ENCODE data around the gene SHROOM3. TPM values are rescaled to one million over a fixed set of nuclear protein-coding genes. Genes with fewer than 3 reads are reported as not detected.
A peak's percentile ranks its signal among the peaks of the same experiment; 100 is the strongest.
"Not testable (repeated sequence)": the region's sequence is repeated elsewhere in the genome, so short reads cannot be mapped to it uniquely, and the experiment has no call there.

Gene SHROOM3
- total RNA-seq, 2 donors from 2014 or later = 142 to 160 TPM

DNA sequence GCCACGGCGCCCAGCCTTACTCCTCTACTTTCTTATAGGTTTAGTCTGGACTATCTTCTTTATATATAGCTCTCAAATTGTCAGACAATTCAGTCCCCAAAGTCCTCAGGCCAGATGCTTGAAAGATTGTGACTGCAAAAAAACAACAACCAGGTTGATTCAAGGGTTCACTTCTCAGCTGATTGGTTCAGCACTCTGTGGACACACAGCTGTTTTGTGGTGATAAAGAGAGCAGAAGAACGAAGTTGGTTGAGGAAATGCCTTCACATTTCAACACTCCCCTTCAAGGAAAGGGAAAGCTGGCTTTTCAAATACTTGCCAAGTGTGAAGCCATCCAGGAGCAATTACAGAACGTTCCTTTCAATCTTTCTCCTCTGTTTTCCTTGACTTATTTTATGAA is 166.8 kb downstream of the SHROOM3 start:
- Histone ChIP-seq H3K27me3 (no peaks in the 10 kb centered on the region), H3K4me1 (peaks cover 4% of the 10 kb centered on the region), H3K9me3 (no peaks in the 10 kb centered on the region), H3K9ac (ENCODE audit: low read depth in 2 of 2, low read length in 2 of 2) (peak overlapping the region in 1 of 2 donors; percentile 30), H3K27ac (peak overlapping the region; percentile 29), H3K36me3 (no peaks in the 10 kb centered on the region), H3K4me3 (no peak overlapping the region)
- intact Hi-C loops (cut with DNase I) = no loop called here
- TF ChIP-seq, protein P1, sequence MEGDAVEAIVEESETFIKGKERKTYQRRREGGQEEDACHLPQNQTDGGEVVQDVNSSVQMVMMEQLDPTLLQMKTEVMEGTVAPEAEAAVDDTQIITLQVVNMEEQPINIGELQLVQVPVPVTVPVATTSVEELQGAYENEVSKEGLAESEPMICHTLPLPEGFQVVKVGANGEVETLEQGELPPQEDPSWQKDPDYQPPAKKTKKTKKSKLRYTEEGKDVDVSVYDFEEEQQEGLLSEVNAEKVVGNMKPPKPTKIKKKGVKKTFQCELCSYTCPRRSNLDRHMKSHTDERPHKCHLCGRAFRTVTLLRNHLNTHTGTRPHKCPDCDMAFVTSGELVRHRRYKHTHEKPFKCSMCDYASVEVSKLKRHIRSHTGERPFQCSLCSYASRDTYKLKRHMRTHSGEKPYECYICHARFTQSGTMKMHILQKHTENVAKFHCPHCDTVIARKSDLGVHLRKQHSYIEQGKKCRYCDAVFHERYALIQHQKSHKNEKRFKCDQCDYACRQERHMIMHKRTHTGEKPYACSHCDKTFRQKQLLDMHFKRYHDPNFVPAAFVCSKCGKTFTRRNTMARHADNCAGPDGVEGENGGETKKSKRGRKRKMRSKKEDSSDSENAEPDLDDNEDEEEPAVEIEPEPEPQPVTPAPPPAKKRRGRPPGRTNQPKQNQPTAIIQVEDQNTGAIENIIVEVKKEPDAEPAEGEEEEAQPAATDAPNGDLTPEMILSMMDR (IDR thresholded peaks at IDR 0.05) = no peak
- no peak for DNase-seq

DNA sequence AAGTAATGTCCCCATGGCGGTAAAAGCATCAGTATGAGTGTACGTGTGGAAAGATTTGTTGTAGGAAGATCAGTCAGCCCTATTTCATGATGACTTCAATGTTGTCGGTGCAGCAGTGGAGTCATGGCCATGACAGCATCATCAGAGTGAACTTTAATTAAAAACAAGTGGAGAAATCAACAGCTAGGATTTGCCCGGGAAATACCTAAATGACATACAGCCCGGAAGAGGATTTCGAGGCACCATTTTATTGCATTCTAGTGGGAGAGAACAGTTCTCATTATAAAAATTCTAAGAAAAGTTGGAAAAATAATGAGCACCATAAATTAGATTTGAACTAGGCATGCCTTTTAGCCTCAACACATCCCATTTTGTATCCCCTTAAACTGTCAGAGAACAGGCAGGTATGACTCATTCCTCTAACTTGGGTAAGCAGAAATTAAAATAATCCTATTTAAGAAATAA is 170.1 kb downstream of the SHROOM3 start:
- DNase-seq = no peak
- H3K27ac ChIP-seq = no peak overlapping the region
- H3K4me1 ChIP-seq = peaks cover 4% of the 10 kb centered on the region
- intact Hi-C loops (cut with DNase I) = no loop called here
- H3K27me3 ChIP-seq = no peaks in the 10 kb centered on the region
- TF ChIP-seq, protein P1 (IDR thresholded peaks at IDR 0.05) = no peak
- H3K4me3 ChIP-seq = no peak overlapping the region
- H3K9ac ChIP-seq (ENCODE audit: low read depth in 2 of 2, low read length in 2 of 2) = no peak overlapping the region
- no peaks in the 10 kb centered on the region for H3K9me3 ChIP-seq
- no peaks in the 10 kb centered on the region for H3K36me3 ChIP-seq

DNA sequence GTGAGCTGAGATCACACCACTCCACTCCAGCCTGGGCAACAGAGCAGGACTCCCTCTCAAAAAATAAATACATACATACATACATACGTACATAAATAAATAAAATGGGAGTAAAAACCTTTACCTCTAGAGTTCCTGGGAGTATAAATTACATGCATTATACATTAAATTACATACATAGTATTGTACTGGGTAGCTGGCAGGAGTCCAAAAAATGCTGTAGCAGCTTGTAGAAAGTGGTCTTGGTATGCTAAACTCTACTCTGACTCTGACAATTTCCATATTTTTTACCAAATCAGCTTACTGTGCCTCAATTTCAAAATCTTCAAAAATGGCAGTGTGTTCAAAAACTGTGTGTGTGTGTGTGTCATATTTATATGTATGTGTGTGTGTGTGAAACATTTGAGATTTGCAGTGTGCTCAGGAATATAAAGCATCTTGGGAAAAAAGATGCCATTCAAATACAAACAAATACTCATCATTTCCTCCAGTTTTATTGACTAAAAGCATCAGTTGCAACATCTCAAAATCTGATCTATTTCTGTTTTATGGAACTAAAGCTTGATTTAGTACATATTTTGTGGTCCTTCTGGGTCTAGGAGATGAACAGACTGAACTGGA is 171.7 kb downstream of the SHROOM3 start:
- intact Hi-C loops (cut with DNase I) = no loop called here
- Histone ChIP-seq H3K36me3 (no peaks in the 10 kb centered on the region), H3K4me3 (no peak overlapping the region), H3K27ac (no peak overlapping the region), H3K27me3 (no peaks in the 10 kb centered on the region), H3K9me3 (no peaks in the 10 kb centered on the region), H3K9ac (ENCODE audit: low read depth in 2 of 2, low read length in 2 of 2) (no peak overlapping the region), H3K4me1 (peaks cover 4% of the 10 kb centered on the region)
- TF ChIP-seq, protein P1 (IDR thresholded peaks at IDR 0.05) = no peak
- no peak for DNase-seq

DNA sequence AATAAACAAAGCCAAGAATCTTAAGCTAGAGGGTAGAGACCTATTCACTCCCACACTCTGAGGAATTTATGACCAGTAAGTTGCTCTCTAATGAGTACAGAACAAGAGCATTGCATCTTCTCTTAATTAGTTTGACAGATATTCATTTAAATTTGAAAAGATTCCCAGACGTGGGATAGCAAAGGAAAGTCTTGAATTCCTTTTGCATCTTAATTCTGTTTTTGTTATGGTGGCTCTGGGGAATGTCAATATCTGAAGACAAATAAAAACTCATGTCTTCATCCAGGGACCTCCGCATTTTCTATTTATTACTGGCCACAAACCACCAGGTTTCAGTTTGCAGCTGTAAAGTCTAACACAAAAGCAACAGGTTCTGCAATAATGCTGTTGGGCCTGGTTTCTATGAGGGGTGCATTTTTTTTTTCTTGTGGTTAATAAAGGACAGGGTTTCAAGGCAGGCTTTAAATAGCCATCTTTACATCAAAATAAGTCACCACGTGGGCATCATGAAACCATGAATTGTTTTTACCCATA is 172.3 kb downstream of the SHROOM3 start:
- Histone ChIP-seq H3K9me3 (no peaks in the 10 kb centered on the region), H3K27me3 (no peaks in the 10 kb centered on the region), H3K9ac (ENCODE audit: low read depth in 2 of 2, low read length in 2 of 2) (no peak overlapping the region), H3K4me3 (no peak overlapping the region), H3K4me1 (peaks cover 4% of the 10 kb centered on the region), H3K36me3 (no peaks in the 10 kb centered on the region), H3K27ac (peak overlapping the region; percentile 15)
- DNase-seq = no peak
- intact Hi-C loops (cut with DNase I) = no loop called here
- TF ChIP-seq, protein P1 (IDR thresholded peaks at IDR 0.05) = no peak

DNA sequence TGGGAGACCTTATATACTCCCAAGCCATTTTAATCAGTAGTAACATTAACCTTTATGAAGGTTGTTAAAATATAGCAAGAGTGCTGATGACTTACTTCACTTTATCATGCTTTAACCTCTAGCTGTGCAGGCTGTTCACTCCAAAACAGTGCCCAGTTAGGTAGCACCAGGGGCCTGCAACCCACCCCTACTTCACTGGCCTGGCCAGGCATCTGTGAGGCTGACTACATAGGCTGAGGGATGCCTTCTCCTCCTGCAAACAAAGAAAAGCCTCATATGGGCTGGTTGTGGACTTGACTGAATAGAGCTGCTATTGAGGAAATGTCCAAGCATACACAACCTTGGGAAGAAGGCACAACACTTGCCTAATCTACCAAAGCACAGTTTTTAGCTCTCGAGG is 172.8 kb downstream of the SHROOM3 start:
- H3K4me3 ChIP-seq = no peak overlapping the region
- H3K27ac ChIP-seq = peak overlapping the region; percentile 15
- H3K4me1 ChIP-seq = peaks cover 4% of the 10 kb centered on the region
- H3K9ac ChIP-seq (ENCODE audit: low read depth in 2 of 2, low read length in 2 of 2) = peak overlapping the region in 1 of 2 donors; percentile 13
- DNase-seq = no peak
- no peaks in the 10 kb centered on the region for H3K9me3 ChIP-seq
- intact Hi-C loops (cut with DNase I) = no loop called here
- H3K27me3 ChIP-seq = no peaks in the 10 kb centered on the region
- H3K36me3 ChIP-seq = no peaks in the 10 kb centered on the region
- TF ChIP-seq, protein P1 (IDR thresholded peaks at IDR 0.05) = no peak

DNA sequence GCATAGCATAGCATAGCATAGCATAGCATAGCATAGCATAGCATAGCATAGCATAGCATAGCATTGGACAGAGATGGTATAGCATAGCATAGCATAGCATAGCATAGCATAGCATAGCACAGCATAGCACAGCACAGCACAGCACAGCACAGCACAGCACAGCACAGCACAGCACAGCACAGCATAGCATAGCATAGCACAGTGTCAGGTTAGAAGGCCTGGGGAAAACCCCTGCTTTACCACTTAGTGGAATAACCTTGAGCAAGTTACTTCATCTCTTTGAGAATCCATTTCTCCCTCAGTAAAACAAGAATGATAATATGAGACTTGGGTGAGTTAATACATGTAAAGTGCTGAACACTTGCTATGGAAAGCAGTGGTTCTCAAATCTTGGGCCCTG is 173.5 kb downstream of the SHROOM3 start:
- H3K4me3 ChIP-seq; intact Hi-C loops (cut with DNase I); DNase-seq; H3K36me3 ChIP-seq; H3K27me3 ChIP-seq; H3K27ac ChIP-seq; H3K9me3 ChIP-seq; H3K4me1 ChIP-seq: not testable (repeated sequence)
- H3K9ac ChIP-seq (ENCODE audit: low read depth in 2 of 2, low read length in 2 of 2) = peak overlapping the region in 1 of 2 donors; percentile 13

Data from colonic mucosa (tissue), 4 donors.